ENCODE data around the gene RAET1L. TPM values are rescaled to one million over a fixed set of nuclear protein-coding genes. Genes with fewer than 3 reads are reported as not detected.

RAET1L gene
- total and polyA plus RNA-seq, 2 donors (not counting 1 experiment from before 2014, with no cell fraction given): not detected

DNA sequence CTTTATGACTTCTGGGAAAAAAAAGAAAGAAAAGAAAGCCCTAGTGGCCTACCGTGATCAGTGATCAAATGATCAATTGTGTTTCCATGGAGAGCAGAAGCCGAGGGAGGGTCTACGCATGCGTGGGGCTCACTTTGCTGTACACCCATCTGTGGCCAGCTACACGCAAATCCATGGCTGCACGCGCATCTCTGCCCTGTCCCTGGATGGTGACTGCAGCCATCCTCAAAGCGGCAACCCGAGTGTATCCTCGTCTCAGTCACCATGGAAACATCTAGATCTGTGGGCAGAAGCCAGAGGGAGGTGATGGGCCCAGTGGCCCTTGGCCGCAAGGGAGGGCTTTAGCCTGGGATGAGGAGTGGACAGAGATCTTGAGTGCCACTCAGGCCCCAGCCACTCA is 44.4 kb upstream of the RAET1L start:
- Histone ChIP-seq H4K20me1 (ENCODE audit: control insufficient read depth, insufficient read depth, low read length, poor library complexity, severe bottlenecking) (no peaks in the 10 kb centered on the region), H3K27me3 (replicated peaks in 1 of 4; ENCODE audit: control extremely low read depth in 1 of 4, control insufficient read depth in 3 of 4, insufficient read depth in 4 of 4, low read length in 3 of 4) (peaks cover 0 to 25% (median 6%) of the 10 kb centered on the region in 4 experiments), H3K36me3 (replicated peaks in 1 of 2; ENCODE audit: control extremely low read depth in 1 of 2, control insufficient read depth in 1 of 2, extremely low read depth in 1 of 2, insufficient read depth in 2 of 2, low read length in 1 of 2) (no peaks in the 10 kb centered on the region), H2AFZ (ENCODE audit: insufficient read depth, low read depth, low read length, poor library complexity, severe bottlenecking) (no peak overlapping the region), H3K27ac (ENCODE audit: low read length in 2 of 2) (no peak overlapping the region), H3K9ac (ENCODE audit: low read length) (no peak overlapping the region), H3K4me3 (ENCODE audit: control extremely low read depth in 1 of 5, extremely low read depth in 1 of 5, insufficient read depth in 1 of 5, low read depth in 2 of 5, low read length in 4 of 5) (peak overlapping the region in 2 of 5 experiments; percentile 70), H3K79me2 (ENCODE audit: control insufficient read depth, insufficient read depth, low read length) (no peaks in the 10 kb centered on the region), H3K4me1 (ENCODE audit: control insufficient read depth in 2 of 2, insufficient read depth in 2 of 2, low read length in 2 of 2) (peaks cover 5 to 18% of the 10 kb centered on the region in 2 donors), H3K9me3 (ENCODE audit: control extremely low read depth in 1 of 3, control insufficient read depth in 2 of 3, insufficient read depth in 1 of 3, low read length in 2 of 3) (no peaks in the 10 kb centered on the region), H3K4me2 (replicated peaks; ENCODE audit: low read depth, low read length, poor library complexity, severe bottlenecking) (peak overlapping the region; percentile 84)
- Mint-ChIP-seq H3K27me3 (peaks cover 21% of the 10 kb centered on the region), H3K4me1 (peaks cover 23% of the 10 kb centered on the region), H3K9me3 (ENCODE audit: insufficient read depth) (no peaks in the 10 kb centered on the region), H3K27ac (no peak overlapping the region), H3K4me3 (peak overlapping the region; percentile 64)
- TF ChIP-seq, protein P1, sequence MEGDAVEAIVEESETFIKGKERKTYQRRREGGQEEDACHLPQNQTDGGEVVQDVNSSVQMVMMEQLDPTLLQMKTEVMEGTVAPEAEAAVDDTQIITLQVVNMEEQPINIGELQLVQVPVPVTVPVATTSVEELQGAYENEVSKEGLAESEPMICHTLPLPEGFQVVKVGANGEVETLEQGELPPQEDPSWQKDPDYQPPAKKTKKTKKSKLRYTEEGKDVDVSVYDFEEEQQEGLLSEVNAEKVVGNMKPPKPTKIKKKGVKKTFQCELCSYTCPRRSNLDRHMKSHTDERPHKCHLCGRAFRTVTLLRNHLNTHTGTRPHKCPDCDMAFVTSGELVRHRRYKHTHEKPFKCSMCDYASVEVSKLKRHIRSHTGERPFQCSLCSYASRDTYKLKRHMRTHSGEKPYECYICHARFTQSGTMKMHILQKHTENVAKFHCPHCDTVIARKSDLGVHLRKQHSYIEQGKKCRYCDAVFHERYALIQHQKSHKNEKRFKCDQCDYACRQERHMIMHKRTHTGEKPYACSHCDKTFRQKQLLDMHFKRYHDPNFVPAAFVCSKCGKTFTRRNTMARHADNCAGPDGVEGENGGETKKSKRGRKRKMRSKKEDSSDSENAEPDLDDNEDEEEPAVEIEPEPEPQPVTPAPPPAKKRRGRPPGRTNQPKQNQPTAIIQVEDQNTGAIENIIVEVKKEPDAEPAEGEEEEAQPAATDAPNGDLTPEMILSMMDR (IDR thresholded peaks at IDR 0.05): no peak
- no peak for TF ChIP-seq EZH2 (IDR thresholded peaks at IDR 0.05; ENCODE audit: borderline replicate concordance, insufficient read depth, low read depth, low read length, poor library complexity, severe bottlenecking)
- POLR2A ChIA-PET: no interaction called here
- ATAC-seq (ENCODE audit: low read depth) (no peak), DNase-seq (peak; percentile 35)
- CTCF ChIA-PET: interaction anchor here (0.8 to 2.2 kb wide), 4 partner anchors 10 to 325 kb away, joined by 3 to 29 read pairs (median 12); no protein-coding TSS in a partner anchor
- 80% methylated on average over 11 of the region's 11 CpGs for WGBS (ENCODE audit: insufficient coverage)
- intact Hi-C loops (cut with micrococcal nuclease): loop anchor here (1.0 to 10.0 kb wide), 2 partner anchors 64 to 1255 kb away; no protein-coding TSS in a partner anchor

All from B cell (primary cell).